Tibial artery (tissue), 4 donors: ENCODE measurements around the gene OR6C2.
"Not testable (repeated sequence)": the region's sequence is repeated elsewhere in the genome, so short reads cannot be mapped to it uniquely, and the experiment has no call there.

Experiments used
- DNase-seq, 2 donors: peaks; one replicate each; pipeline ENCODE4 v3.0.0-alpha.2; 2019
- H3K27ac ChIP-seq, 2 donors: fragments of 200-600 bp; sonication (generic) in 1 of 2; 1 replicate in 1 of 2; 2 replicates in 1 of 2; pipeline ENCODE4 v1.5.1; 2018 to 2019; ENCODE audit warnings: mild to moderate bottlenecking in 1 of 2
- H3K27me3 ChIP-seq, 2 donors: fragments of 200-600 bp; sonication (generic) in 1 of 2; one replicate each; pipeline versions ENCODE4 v1.5.1 to v1.6.0; 2016 to 2019
- H3K36me3 ChIP-seq, 3 donors: fragments of 200-600 bp; sonication (generic) in 2 of 3; one replicate each; pipeline ENCODE4 v1.5.1; 2016 to 2019; ENCODE audit warnings: mild to moderate bottlenecking in 2 of 3
- H3K4me1 ChIP-seq, 4 donors: fragments of 200-600 bp; sonication (generic) in 2 of 4; 1 replicate in 3 of 4; 2 replicates in 1 of 4; pipeline ENCODE4 v1.5.1; 2016 to 2019
- H3K4me3 ChIP-seq, 2 donors: fragments of 200-600 bp; sonication (generic) in 1 of 2; 1 replicate in 1 of 2; 2 replicates in 1 of 2; pipeline ENCODE4 v1.5.1; 2018 to 2019; ENCODE audit warnings: mild to moderate bottlenecking in 2 of 2
- H3K9me3 ChIP-seq, 3 donors: fragments of 200-600 bp; sonication (generic) in 1 of 3; one replicate each; pipeline ENCODE4 v1.5.1; 2016 to 2019
- intact Hi-C: fragments of 100-400 bp; cut with DNase I; formaldehyde crosslinking; loops from one replicate; pipeline ENCODE4 v1.15.0; 2023; ENCODE audit warnings: low total_unique reads
- TF ChIP-seq, protein P1 (sequence below), 2 experiments: fragments of 200-600 bp in 1 of 2; fragments of 450-650 bp in 1 of 2; IDR thresholded peaks; one replicate each; pipeline ENCODE4 v1.5.1; 2017 to 2019; ENCODE audit warnings: antibody characterized with exemption in 2 of 2, mild to moderate bottlenecking in 1 of 2, moderate library complexity in 1 of 2

Gene OR6C2

DNA sequence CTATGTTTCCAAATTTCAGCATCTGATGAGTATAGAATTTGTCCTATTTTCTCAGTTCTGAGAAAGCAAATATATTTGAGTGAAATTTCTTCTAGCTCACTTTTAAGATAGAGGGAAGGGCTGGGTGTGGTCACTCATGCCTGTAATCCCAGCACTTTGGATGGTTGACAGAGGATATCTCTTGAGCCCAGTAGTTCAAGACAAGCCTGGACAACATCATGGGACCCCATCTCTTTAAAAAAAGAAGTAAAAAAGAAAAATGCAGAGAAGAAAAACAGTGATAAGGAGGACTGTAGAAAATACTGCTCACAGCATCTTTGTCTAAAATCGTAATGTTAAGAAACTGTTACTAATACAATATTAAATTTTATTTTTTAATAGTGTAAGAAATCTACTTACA, 28.4 kb downstream of the OR6C2 start:
- TF ChIP-seq, protein P1, sequence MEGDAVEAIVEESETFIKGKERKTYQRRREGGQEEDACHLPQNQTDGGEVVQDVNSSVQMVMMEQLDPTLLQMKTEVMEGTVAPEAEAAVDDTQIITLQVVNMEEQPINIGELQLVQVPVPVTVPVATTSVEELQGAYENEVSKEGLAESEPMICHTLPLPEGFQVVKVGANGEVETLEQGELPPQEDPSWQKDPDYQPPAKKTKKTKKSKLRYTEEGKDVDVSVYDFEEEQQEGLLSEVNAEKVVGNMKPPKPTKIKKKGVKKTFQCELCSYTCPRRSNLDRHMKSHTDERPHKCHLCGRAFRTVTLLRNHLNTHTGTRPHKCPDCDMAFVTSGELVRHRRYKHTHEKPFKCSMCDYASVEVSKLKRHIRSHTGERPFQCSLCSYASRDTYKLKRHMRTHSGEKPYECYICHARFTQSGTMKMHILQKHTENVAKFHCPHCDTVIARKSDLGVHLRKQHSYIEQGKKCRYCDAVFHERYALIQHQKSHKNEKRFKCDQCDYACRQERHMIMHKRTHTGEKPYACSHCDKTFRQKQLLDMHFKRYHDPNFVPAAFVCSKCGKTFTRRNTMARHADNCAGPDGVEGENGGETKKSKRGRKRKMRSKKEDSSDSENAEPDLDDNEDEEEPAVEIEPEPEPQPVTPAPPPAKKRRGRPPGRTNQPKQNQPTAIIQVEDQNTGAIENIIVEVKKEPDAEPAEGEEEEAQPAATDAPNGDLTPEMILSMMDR (IDR thresholded peaks at IDR 0.05) = no peak
- H3K4me3 ChIP-seq = no peak overlapping the region
- H3K27ac ChIP-seq = no peak overlapping the region
- no peaks in the 10 kb centered on the region for H3K27me3 ChIP-seq
- no peaks in the 10 kb centered on the region for H3K4me1 ChIP-seq
- no peak for DNase-seq
- H3K9me3 ChIP-seq = no peaks in the 10 kb centered on the region
- intact Hi-C loops = no loop called here
- H3K36me3 ChIP-seq = no peaks in the 10 kb centered on the region

DNA sequence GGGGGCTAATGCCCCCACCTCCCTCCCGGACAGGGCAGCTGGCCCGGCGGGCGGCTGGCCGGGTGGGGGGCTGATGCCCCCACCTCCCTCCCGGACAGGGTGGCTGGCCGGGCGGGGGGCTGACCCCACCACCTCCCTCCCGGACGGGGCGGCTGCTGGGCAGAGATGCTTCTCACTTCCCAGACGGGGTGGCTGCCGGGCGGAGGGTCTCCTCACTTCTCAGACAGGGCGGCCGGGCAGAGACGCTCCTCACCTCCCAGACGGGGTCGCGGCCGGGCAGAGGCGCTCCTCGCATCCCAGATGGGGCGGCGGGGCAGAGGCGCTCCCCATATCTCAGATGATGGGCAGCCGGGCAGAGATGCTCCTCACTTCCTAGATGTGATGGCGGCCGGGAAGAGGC, 35.3 kb downstream of the OR6C2 start:
- H3K27me3 ChIP-seq, DNase-seq, H3K36me3 ChIP-seq, intact Hi-C loops, H3K9me3 ChIP-seq, H3K27ac ChIP-seq, H3K4me1 ChIP-seq, H3K4me3 ChIP-seq: not testable (repeated sequence)

DNA sequence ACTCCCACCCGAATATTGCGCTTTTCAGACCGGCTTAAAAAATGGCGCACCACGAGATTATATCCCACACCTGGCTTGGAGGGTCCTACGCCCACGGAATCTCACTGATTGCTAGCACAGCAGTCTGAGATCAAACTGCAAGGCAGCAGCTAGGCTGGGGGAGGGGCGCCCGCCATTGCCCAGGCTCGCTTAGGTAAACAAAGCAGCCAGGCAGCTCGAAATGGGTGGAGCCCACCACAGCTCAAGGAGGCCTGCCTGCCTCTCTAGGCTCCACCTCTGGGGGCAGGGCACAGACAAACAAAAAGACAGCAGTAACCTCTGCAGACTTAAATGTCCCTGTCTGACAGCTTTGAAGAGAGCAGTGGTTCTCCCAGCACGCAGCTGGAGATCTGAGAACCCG, 40.4 kb downstream of the OR6C2 start:
- H3K9me3 ChIP-seq, intact Hi-C loops, H3K4me3 ChIP-seq, H3K36me3 ChIP-seq, DNase-seq, H3K4me1 ChIP-seq, H3K27me3 ChIP-seq, H3K27ac ChIP-seq: not testable (repeated sequence)

- intact Hi-C loops = no loop called here
- TF ChIP-seq, protein P1 (IDR thresholded peaks at IDR 0.05) = no peak
- Histone ChIP-seq H3K36me3 (no peaks in the 10 kb centered on the region), H3K27ac (no peak within 1 kb of the TSS), H3K9me3 (no peaks in the 10 kb centered on the region), H3K4me3 (no peak within 1 kb of the TSS), H3K4me1 (no peaks in the 10 kb centered on the region), H3K27me3 (no peaks in the 10 kb centered on the region)
- no peak for DNase-seq
Measured at GRCh38 chr12:55492078-55492477, 48.2 kb downstream of the OR6C2 start, which contains the start of gene OR6C68. TSS of gene OR6C68 (plus strand) at chr12:55492378. CDS start at chr12:55492378, 0 bp downstream.

- Histone ChIP-seq H3K4me1 (no peaks in the 10 kb centered on the region), H3K4me3 (no peak overlapping the region), H3K27ac (no peak overlapping the region), H3K9me3 (no peaks in the 10 kb centered on the region), H3K27me3 (no peaks in the 10 kb centered on the region), H3K36me3 (no peaks in the 10 kb centered on the region)
- intact Hi-C loops = no loop called here
- TF ChIP-seq, protein P1 (IDR thresholded peaks at IDR 0.05) = no peak
- DNase-seq = no peak
Measured at GRCh38 chr12:55495490-55495889, 51.6 kb downstream of the OR6C2 start.

DNA sequence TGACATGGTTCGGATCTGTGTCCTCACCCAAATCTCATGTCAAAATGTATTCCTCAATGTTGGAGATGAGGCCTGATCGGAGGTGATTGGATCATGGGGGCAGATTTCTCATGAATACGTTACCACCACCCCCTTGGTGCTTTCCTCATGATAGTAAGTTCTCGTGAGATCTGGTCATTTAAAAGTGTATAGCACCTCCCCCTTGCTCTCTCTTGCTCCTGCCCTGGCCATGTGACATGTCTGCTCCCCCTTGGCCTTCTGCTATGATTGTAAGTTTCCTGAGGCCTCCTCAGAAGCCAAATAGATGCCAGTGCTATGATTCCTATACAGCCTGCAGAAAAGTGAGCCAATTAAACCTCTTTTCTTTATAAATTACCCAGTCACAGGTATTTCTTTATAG, 55.4 kb downstream of the OR6C2 start:
- no peak overlapping the region for H3K4me3 ChIP-seq
- H3K4me1 ChIP-seq = no peaks in the 10 kb centered on the region
- H3K36me3 ChIP-seq = no peaks in the 10 kb centered on the region
- H3K27me3 ChIP-seq = no peaks in the 10 kb centered on the region
- H3K9me3 ChIP-seq = no peaks in the 10 kb centered on the region
- intact Hi-C loops = no loop called here
- TF ChIP-seq, protein P1 (IDR thresholded peaks at IDR 0.05) = no peak
- DNase-seq = no peak
- no peak overlapping the region for H3K27ac ChIP-seq

DNA sequence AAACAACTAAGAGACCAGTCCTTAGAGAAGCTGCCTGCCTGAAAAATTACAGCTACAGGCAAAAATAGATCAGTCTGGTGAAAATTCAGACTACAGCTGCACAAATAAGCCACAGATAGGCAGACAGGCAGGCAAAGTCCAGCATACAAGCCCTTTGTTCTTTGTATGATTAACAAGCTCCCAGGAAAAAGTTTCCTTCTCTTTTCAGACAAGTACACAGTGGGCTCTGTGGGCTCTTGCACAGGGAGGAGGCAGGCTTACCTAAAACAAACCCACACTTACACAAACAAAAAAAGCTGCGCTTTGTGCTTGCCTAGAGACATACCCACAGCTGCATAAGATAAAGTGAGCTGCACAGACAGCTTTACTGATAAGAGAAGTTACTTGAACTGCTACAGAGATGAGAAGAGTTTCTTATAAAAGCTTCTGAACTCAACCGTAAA, 56.0 kb downstream of the OR6C2 start:
- TF ChIP-seq, protein P1 (IDR thresholded peaks at IDR 0.05) = no peak
- Histone ChIP-seq H3K27ac (no peak overlapping the region), H3K4me1 (no peaks in the 10 kb centered on the region), H3K36me3 (no peaks in the 10 kb centered on the region), H3K4me3 (no peak overlapping the region), H3K9me3 (no peaks in the 10 kb centered on the region), H3K27me3 (no peaks in the 10 kb centered on the region)
- intact Hi-C loops = no loop called here
- DNase-seq = no peak
